ENCODE measurements around the gene C1QTNF9B. TPM values are rescaled to one million over a fixed set of nuclear protein-coding genes. Genes with fewer than 3 reads are reported as not detected.

C1QTNF9B gene
- total and polyA plus RNA-seq, 9 donors: 0.11 to 0.52 (median 0.32) TPM; not detected in 6

DNA sequence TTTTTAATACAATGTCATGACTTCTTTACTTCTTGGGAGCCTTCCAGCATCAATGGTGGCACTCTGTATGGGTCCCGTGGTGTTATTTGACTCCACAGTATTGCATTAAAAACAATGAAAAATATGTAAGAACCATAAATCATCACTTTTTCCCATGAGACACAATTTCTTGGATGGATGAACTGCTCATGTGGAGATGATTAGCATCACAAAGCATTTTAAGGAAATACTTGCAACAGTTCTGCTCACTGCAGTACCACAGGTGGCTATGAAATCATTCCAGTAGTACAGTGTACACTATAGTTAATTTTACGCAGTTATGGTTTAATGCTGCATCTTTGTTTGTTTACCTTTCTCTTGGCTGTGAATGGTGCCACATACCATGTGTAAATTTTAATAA lies 37.2 kb upstream of the C1QTNF9B start:
- intact Hi-C loops (cut with DNase I): loop anchor here in 1 of 4 donors (5.0 kb wide), 1 partner anchor 698 kb away; no protein-coding TSS in a partner anchor

DNA sequence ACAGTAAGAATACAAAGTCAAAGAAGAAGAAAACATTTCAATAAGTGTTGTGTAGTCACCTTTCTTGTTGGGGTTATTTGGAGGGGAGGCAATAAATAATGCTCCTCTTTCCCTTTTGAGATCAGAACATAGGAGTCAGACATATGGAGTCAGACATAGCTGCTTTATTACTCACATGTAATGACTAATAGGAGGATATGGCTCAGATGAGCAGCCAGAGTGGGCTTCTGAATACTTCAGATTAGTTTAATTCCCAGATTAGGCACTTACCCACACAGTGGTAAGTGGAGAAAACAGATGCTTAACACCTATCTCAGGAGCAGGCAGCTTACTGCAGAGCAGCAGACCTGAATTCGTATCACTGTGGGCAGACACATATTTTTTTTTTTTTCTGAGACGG lies 31.7 kb upstream of the C1QTNF9B start:
- H3K27ac ChIP-seq: no peak overlapping the region
- H3K27me3 ChIP-seq: no peaks in the 10 kb centered on the region
- H3K9me3 ChIP-seq: no peaks in the 10 kb centered on the region
- no peak for TF ChIP-seq EP300 (IDR thresholded peaks at IDR 0.05)
- DNase-seq: no peak
- H3K4me3 ChIP-seq: no peak overlapping the region
- intact Hi-C loops (cut with DNase I): loop anchor here in 2 of 4 donors (10.0 kb wide), 1 partner anchor 296 kb away; no protein-coding TSS in a partner anchor
- H3K4me1 ChIP-seq (ENCODE audit: insufficient read depth): no peaks in the 10 kb centered on the region
- no peaks in the 10 kb centered on the region for H3K36me3 ChIP-seq
- WGBS, 3 donors: 82 to 91% (median 91%) methylated on average over 2 of the region's 2 CpGs

More for the DNA sequence above, 37.2 kb upstream of the C1QTNF9B start:
- WGBS, 3 donors: 77 to 87% (median 84%) methylated on average over 2 of the region's 2 CpGs
- no peaks in the 10 kb centered on the region for H3K9me3 ChIP-seq
- H3K27me3 ChIP-seq: no peaks in the 10 kb centered on the region
- no peaks in the 10 kb centered on the region for H3K4me1 ChIP-seq (ENCODE audit: insufficient read depth)
- H3K4me3 ChIP-seq: no peak overlapping the region
- no peaks in the 10 kb centered on the region for H3K36me3 ChIP-seq
- DNase-seq: no peak
- H3K27ac ChIP-seq: no peak overlapping the region
- TF ChIP-seq, protein P1, sequence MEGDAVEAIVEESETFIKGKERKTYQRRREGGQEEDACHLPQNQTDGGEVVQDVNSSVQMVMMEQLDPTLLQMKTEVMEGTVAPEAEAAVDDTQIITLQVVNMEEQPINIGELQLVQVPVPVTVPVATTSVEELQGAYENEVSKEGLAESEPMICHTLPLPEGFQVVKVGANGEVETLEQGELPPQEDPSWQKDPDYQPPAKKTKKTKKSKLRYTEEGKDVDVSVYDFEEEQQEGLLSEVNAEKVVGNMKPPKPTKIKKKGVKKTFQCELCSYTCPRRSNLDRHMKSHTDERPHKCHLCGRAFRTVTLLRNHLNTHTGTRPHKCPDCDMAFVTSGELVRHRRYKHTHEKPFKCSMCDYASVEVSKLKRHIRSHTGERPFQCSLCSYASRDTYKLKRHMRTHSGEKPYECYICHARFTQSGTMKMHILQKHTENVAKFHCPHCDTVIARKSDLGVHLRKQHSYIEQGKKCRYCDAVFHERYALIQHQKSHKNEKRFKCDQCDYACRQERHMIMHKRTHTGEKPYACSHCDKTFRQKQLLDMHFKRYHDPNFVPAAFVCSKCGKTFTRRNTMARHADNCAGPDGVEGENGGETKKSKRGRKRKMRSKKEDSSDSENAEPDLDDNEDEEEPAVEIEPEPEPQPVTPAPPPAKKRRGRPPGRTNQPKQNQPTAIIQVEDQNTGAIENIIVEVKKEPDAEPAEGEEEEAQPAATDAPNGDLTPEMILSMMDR (IDR thresholded peaks at IDR 0.05): no peak
- no peak for TF ChIP-seq EP300 (IDR thresholded peaks at IDR 0.05)
- no peak for TF ChIP-seq POLR2A (IDR thresholded peaks at IDR 0.05)

GRCh38 chr13:23923031-23923430 lies 25.7 kb upstream of the C1QTNF9B start:
- no peaks in the 10 kb centered on the region for H3K4me1 ChIP-seq (ENCODE audit: insufficient read depth)
- H3K36me3 ChIP-seq: no peaks in the 10 kb centered on the region
- 52 to 66% (median 53%) methylated on average over 1 of the region's 1 CpG for WGBS, 3 donors
- TF ChIP-seq POLR2A (IDR thresholded peaks at IDR 0.05) (no peak), EP300 (IDR thresholded peaks at IDR 0.05) (no peak)
- TF ChIP-seq, protein P1 (IDR thresholded peaks at IDR 0.05): no peak
- H3K4me3 ChIP-seq: no peak overlapping the region
- H3K9me3 ChIP-seq: no peaks in the 10 kb centered on the region
- DNase-seq: no peak
- no peaks in the 10 kb centered on the region for H3K27me3 ChIP-seq
- no peak overlapping the region for H3K27ac ChIP-seq
- intact Hi-C loops (cut with DNase I): loop anchor here in 3 of 4 donors (5.0 to 10.0 kb wide), 2 partner anchors 294 to 302 kb away; no protein-coding TSS in a partner anchor

DNA sequence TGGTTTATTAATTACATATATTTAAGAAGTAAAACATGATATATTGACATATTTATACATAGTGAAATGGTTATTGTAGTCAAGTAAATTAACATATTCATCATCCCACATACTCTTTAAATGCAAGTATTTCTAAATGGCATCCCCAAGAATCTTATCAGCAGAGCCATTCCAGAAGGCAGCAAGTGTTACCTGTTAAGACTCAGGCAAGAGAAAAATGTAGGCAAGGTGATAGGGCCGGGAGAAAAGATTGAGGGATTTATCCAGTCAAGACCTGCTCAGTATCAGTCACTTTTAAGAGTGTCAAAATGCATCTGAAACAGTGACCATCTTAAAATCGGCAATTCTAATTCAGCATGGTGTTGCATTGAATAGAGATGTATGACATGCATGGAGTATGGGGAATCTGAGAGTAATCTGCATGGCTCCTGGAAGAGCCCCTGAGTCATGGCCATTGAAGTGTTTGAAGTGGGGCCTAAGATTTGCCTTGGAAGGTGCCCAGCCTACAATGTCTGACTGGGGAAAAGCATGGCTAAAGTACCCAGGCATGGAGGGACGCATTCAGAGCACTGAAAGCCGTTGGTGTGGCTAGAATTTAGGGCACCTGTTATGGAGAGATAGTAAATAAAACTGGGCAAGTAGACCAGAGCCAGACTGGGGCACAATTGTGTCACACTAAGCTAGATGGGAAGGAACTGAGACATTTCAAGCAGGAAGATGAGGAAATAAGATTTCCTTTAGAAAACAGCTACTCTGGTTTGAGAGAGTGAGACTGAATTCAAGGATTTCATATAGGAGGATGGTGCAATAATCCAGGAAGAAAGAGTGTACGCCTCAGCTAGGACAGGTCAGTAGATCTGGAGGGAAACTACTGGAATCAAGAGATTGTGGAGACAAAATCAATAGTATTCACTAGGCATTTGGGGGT lies 25.0 kb upstream of the C1QTNF9B start:
- no peak overlapping the region for H3K4me3 ChIP-seq
- TF ChIP-seq, protein P1 (IDR thresholded peaks at IDR 0.05): no peak
- no peak for TF ChIP-seq POLR2A (IDR thresholded peaks at IDR 0.05)
- no peaks in the 10 kb centered on the region for H3K4me1 ChIP-seq (ENCODE audit: insufficient read depth)
- no peak overlapping the region for H3K27ac ChIP-seq
- no peaks in the 10 kb centered on the region for H3K36me3 ChIP-seq
- no peaks in the 10 kb centered on the region for H3K27me3 ChIP-seq
- WGBS, 3 donors: 81 to 82% (median 82%) methylated on average over 5 of the region's 5 CpGs
- intact Hi-C loops (cut with DNase I): loop anchor here in 3 of 4 donors (5.0 to 10.0 kb wide), 2 partner anchors 295 to 303 kb away; no protein-coding TSS in a partner anchor
- no peaks in the 10 kb centered on the region for H3K9me3 ChIP-seq
- DNase-seq: no peak
